Lung (tissue), 12 donors: ENCODE results near the gene TMEM131L. TPM values are rescaled to one million over a fixed set of nuclear protein-coding genes. Genes with fewer than 3 reads are reported as not detected.

Source experiments
- ATAC-seq: fragments of 200-7000 bp; cut with Tn5 transposase; one replicate; pipeline ENCODE4 v1.9.1; 2020; ENCODE audit warnings: moderate number of reproducible peaks; ENCODE audit not compliant: insufficient read depth, low FRiP score
- DNase-seq, 3 donors: peaks; one replicate each; pipeline ENCODE4 v3.0.0-alpha.2; 2013 to 2017
- H3K27ac ChIP-seq, 2 donors: one replicate each; pipeline ENCODE4 v1.5.1; 2013; ENCODE audit warnings: mild to moderate bottlenecking in 2 of 2, moderate library complexity in 2 of 2, control low read depth in 1 of 2, inconsistent platforms in 1 of 2, low read depth in 1 of 2, low read length in 1 of 2
- H3K27me3 ChIP-seq, 3 donors: one replicate each; pipeline ENCODE4 v1.5.1; 2013; ENCODE audit warnings: low read length in 2 of 3; ENCODE audit not compliant: control insufficient read depth in 3 of 3, insufficient read depth in 3 of 3
- H3K36me3 ChIP-seq, 4 donors: one replicate each; pipeline ENCODE4 v1.5.1; 2013; ENCODE audit warnings: low read length in 4 of 4, mild to moderate bottlenecking in 1 of 4, moderate library complexity in 1 of 4; ENCODE audit not compliant: control insufficient read depth in 4 of 4, insufficient read depth in 4 of 4
- H3K4me1 ChIP-seq, 5 donors: one replicate each; pipeline ENCODE4 v1.5.1; 2013; ENCODE audit warnings: low read length in 5 of 5, mild to moderate bottlenecking in 2 of 5, moderate library complexity in 1 of 5; ENCODE audit not compliant: control insufficient read depth in 5 of 5, insufficient read depth in 5 of 5
- H3K4me3 ChIP-seq: one replicate; pipeline ENCODE4 v1.5.1; 2013; ENCODE audit warnings: mild to moderate bottlenecking, control low read depth, moderate library complexity
- H3K9ac ChIP-seq, 2 donors: one replicate each; pipeline ENCODE4 v1.5.1; 2013; ENCODE audit warnings: low read length in 2 of 2, control low read depth in 1 of 2; ENCODE audit not compliant: insufficient read depth in 1 of 2
- H3K9me3 ChIP-seq, 4 donors: one replicate each; pipeline ENCODE4 v1.5.1; 2013; ENCODE audit warnings: low read length in 3 of 4, mild to moderate bottlenecking in 1 of 4, moderate library complexity in 1 of 4; ENCODE audit not compliant: control insufficient read depth in 4 of 4, insufficient read depth in 3 of 4
- WGBS, 2 donors: extraction: QIAGEN DNeasy Blood & Tissue Kit; methylation state at CpG; one replicate each; pipeline ENCODE4 v1.1.7; 2013; 5-methylcytosine and 5-hydroxymethylcytosine counted together
- polyA plus RNA-seq, 2 donors: library from polyadenylated mRNA; stranded (reverse); fragments of 200-250 nt; gene quantifications; one replicate each; pipeline ENCODE4 v1.2.1, GENCODE V29; 2013
- total RNA-seq, 2 donors: library from RNA; depleted of rRNA in 1 of 2; stranded (reverse); fragments of >200 nt in 1 of 2; gene quantifications; one replicate each; pipeline ENCODE4 v1.2.1, GENCODE V29; 2014 to 2021
- TF ChIP-seq, protein P1 (sequence below): IDR thresholded peaks from 2 replicates; pipeline ENCODE4 v1.5.1; 2012; ENCODE audit warnings: mild to moderate bottlenecking; ENCODE audit errors: control extremely low read depth, extremely low read depth
- donor health status: control.
- donor health status: control.
- donor health status: Bipolar disorder and iron deficiency.
- donor health status: healthy.
- donor health status: DM: yes; HTN: yes; CAD: no.

Gene TMEM131L
- total and polyA plus RNA-seq, 4 donors, result 2.9 to 40.6 (median 11.8) TPM

- H3K9ac ChIP-seq, result no peak overlapping the region
- TF ChIP-seq, protein P1, sequence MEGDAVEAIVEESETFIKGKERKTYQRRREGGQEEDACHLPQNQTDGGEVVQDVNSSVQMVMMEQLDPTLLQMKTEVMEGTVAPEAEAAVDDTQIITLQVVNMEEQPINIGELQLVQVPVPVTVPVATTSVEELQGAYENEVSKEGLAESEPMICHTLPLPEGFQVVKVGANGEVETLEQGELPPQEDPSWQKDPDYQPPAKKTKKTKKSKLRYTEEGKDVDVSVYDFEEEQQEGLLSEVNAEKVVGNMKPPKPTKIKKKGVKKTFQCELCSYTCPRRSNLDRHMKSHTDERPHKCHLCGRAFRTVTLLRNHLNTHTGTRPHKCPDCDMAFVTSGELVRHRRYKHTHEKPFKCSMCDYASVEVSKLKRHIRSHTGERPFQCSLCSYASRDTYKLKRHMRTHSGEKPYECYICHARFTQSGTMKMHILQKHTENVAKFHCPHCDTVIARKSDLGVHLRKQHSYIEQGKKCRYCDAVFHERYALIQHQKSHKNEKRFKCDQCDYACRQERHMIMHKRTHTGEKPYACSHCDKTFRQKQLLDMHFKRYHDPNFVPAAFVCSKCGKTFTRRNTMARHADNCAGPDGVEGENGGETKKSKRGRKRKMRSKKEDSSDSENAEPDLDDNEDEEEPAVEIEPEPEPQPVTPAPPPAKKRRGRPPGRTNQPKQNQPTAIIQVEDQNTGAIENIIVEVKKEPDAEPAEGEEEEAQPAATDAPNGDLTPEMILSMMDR, result no peak
- no peak overlapping the region for H3K4me3 ChIP-seq
- H3K36me3 ChIP-seq, result peaks cover 0 to 2% (median 1%) of the 10 kb centered on the region in 4 donors
- 86 to 94% methylated on average over 3 of the region's 3 CpGs for WGBS, 2 donors
- no peak for DNase-seq
- ATAC-seq, result no peak
- H3K9me3 ChIP-seq, result no peaks in the 10 kb centered on the region
- no peaks in the 10 kb centered on the region for H3K27me3 ChIP-seq
- peaks cover 0 to 12% (median 0%) of the 10 kb centered on the region in 5 donors for H3K4me1 ChIP-seq
- no peak overlapping the region for H3K27ac ChIP-seq
Measured at GRCh38 chr4:153512952-153513500, 46.9 kb downstream of the TMEM131L start.

DNA sequence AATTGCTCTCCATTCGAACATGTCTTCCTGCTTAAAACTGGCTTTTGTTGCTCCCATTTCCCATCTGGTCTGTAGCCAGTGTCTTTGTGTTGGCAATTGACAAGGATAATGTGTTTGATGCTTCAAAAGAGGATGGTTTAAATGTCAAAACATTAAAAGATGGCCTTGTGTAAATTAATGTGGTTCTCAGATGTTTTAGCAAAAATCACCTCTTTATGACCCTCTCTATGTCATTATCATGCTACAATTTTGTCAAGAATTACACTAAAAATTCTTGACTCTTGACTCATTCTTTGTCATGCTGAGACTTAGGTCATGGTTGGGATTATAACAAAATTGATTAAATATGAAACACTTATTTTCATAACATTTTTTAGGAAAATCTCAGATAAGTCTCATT lies 47.4 kb downstream of the TMEM131L start:
- Histone ChIP-seq H3K4me3 (no peak overlapping the region), H3K27ac (no peak overlapping the region), H3K36me3 (peaks cover 0 to 2% (median under 1%) of the 10 kb centered on the region in 4 donors), H3K9me3 (no peaks in the 10 kb centered on the region), H3K27me3 (no peaks in the 10 kb centered on the region), H3K9ac (no peak overlapping the region), H3K4me1 (peaks cover 0 to 16% (median 4%) of the 10 kb centered on the region in 5 donors)
- DNase-seq, result no peak
- WGBS, 2 donors, result 58 to 79% methylated on average over 1 of the region's 1 CpG
- TF ChIP-seq, protein P1, result no peak
- ATAC-seq, result no peak

DNA sequence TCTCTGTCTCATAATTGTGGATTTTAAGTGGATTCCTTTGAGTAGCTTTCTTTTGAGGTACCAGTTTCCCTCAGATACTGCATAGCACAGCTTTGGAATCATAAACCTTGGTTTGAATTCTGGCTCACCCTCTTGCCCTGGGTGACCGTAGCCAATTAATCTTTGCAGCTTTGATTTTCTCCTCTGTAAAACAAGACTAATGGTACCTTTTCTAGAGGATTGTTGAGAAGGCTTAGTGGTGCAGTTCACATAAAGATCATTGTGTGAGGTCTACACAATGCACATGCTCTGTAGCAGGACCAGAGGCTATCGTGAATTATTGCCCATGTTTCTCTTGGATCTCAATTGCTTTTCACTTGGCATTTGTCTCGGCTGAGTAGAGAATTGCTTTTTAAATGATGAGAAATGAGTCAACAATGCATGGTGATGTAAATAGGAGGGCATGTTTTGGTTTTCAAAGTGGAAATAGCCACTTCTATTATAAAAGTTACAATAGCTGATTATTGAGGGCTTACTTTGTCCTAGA lies 47.9 kb downstream of the TMEM131L start:
- TF ChIP-seq, protein P1, result no peak
- no peak overlapping the region for H3K4me3 ChIP-seq
- H3K27ac ChIP-seq, result no peak overlapping the region
- H3K9me3 ChIP-seq, result no peaks in the 10 kb centered on the region
- H3K9ac ChIP-seq, result no peak overlapping the region
- DNase-seq, result no peak
- H3K36me3 ChIP-seq, result peaks cover 0 to 2% (median 0%) of the 10 kb centered on the region in 4 donors
- ATAC-seq, result no peak
- peaks cover 0 to 20% (median 8%) of the 10 kb centered on the region in 5 donors for H3K4me1 ChIP-seq
- no peaks in the 10 kb centered on the region for H3K27me3 ChIP-seq
- 75 to 89% methylated on average over 3 of the region's 3 CpGs for WGBS, 2 donors
